Mesenchymal stem cell (in vitro differentiated cells and primary cell): ENCODE measurements around the gene MNAT1.
A peak's percentile ranks its signal among the peaks of the same experiment; 100 is the strongest.

ENCODE experiments used
- DNase-seq: peaks from one replicate; pipeline ENCODE4 v3.0.0-alpha.2; 2013
- H2AFZ ChIP-seq: one replicate; pipeline ENCODE4 v1.6.1; 2013; ENCODE audit warnings: low read depth, mild to moderate bottlenecking, control low read depth, inconsistent platforms, low read length, moderate library complexity
- H2AK5ac ChIP-seq: 2 replicates; pipeline ENCODE4 v1.6.1; 2013; ENCODE audit warnings: low read length, moderate library complexity, mild to moderate bottlenecking, inconsistent platforms; ENCODE audit not compliant: severe bottlenecking
- H2BK120ac ChIP-seq: one replicate; pipeline ENCODE4 v1.6.1; 2013; ENCODE audit warnings: low read depth, mild to moderate bottlenecking, inconsistent platforms, low read length, moderate library complexity
- H2BK12ac ChIP-seq, 2 experiments: one replicate each; pipeline ENCODE4 v1.6.1; 2013; ENCODE audit warnings: inconsistent platforms in 2 of 2, low read length in 2 of 2, mild to moderate bottlenecking in 2 of 2, moderate library complexity in 2 of 2, control low read depth in 1 of 2
- H2BK15ac ChIP-seq: one replicate; pipeline ENCODE4 v1.6.1; 2013; ENCODE audit warnings: mild to moderate bottlenecking, low read depth, inconsistent platforms; ENCODE audit not compliant: poor library complexity, severe bottlenecking
- H2BK5ac ChIP-seq: 2 replicates; pipeline ENCODE4 v1.6.1; 2013; ENCODE audit warnings: low read depth, mild to moderate bottlenecking, low read length, control low read depth, inconsistent platforms; ENCODE audit not compliant: poor library complexity, severe bottlenecking
- H3K14ac ChIP-seq, 2 experiments: one replicate each; pipeline ENCODE4 v1.6.1; 2013; ENCODE audit warnings: inconsistent platforms in 2 of 2, low read length in 2 of 2, control low read depth in 1 of 2, mild to moderate bottlenecking in 1 of 2, moderate library complexity in 1 of 2
- H3K18ac ChIP-seq, 2 experiments: one replicate each; pipeline ENCODE4 v1.6.1; 2013; ENCODE audit warnings: inconsistent platforms in 2 of 2, low read length in 2 of 2, control low read depth in 1 of 2, low read depth in 1 of 2, mild to moderate bottlenecking in 1 of 2
- H3K23ac ChIP-seq, 2 experiments: one replicate each; pipeline ENCODE4 v1.6.1; 2013; ENCODE audit warnings: inconsistent platforms in 2 of 2, low read length in 2 of 2, mild to moderate bottlenecking in 2 of 2, moderate library complexity in 2 of 2, control low read depth in 1 of 2
- H3K27ac ChIP-seq: 2 replicates; pipeline ENCODE4 v1.5.1; 2013; ENCODE audit warnings: mild to moderate bottlenecking, moderate library complexity, low read length, control low read depth, inconsistent platforms; ENCODE audit not compliant: poor library complexity, severe bottlenecking
- H3K27me3 ChIP-seq, 2 experiments: 2 replicates each; pipeline versions ENCODE4 v1.6.1 to v1.7.0; 2013; ENCODE audit warnings: low read length in 2 of 2, mild to moderate bottlenecking in 2 of 2, moderate library complexity in 2 of 2, control low read depth in 1 of 2, inconsistent platforms in 1 of 2; ENCODE audit not compliant: control insufficient read depth in 1 of 2, insufficient read depth in 1 of 2
- H3K36me3 ChIP-seq, 2 experiments: 2 replicates each; pipeline versions ENCODE4 v1.6.1 to v1.7.0; 2013; ENCODE audit warnings: low read length in 2 of 2, control low read depth in 1 of 2, inconsistent platforms in 1 of 2, low read depth in 1 of 2, mild to moderate bottlenecking in 1 of 2; ENCODE audit not compliant: insufficient read depth in 2 of 2, control insufficient read depth in 1 of 2
- H3K4ac ChIP-seq, 2 experiments: one replicate each; pipeline ENCODE4 v1.6.1; 2013; ENCODE audit warnings: inconsistent platforms in 2 of 2, low read length in 2 of 2, mild to moderate bottlenecking in 2 of 2, moderate library complexity in 2 of 2, control low read depth in 1 of 2, low read depth in 1 of 2
- H3K4me1 ChIP-seq: 2 replicates; pipeline ENCODE4 v1.6.1; 2013; ENCODE audit warnings: low read depth, low read length, control low read depth; ENCODE audit not compliant: control insufficient read depth, insufficient read depth
- H3K4me2 ChIP-seq: 2 replicates; pipeline ENCODE4 v1.6.1; 2013; ENCODE audit warnings: low read length, mild to moderate bottlenecking, inconsistent platforms; ENCODE audit not compliant: poor library complexity, severe bottlenecking
- H3K4me3 ChIP-seq, 2 experiments: 2 replicates each; pipeline versions ENCODE4 v1.5.1 to v1.7.0; 2013; ENCODE audit warnings: low read length in 2 of 2, mild to moderate bottlenecking in 2 of 2, control low read depth in 1 of 2, low read depth in 1 of 2; ENCODE audit not compliant: insufficient read depth in 1 of 2
- H3K79me1 ChIP-seq: replicated peaks from 2 replicates; pipeline ENCODE4 v1.6.1; 2013; ENCODE audit warnings: mild to moderate bottlenecking, control low read depth, low read length, inconsistent platforms; ENCODE audit not compliant: poor library complexity, severe bottlenecking
- H3K9ac ChIP-seq: 2 replicates; pipeline ENCODE4 v1.7.0; 2013; ENCODE audit warnings: mild to moderate bottlenecking, low read length, moderate library complexity
- H3K9me3 ChIP-seq: 2 replicates; pipeline ENCODE4 v1.7.0; 2013; ENCODE audit warnings: mild to moderate bottlenecking, low read length; ENCODE audit not compliant: control insufficient read depth
- H4K8ac ChIP-seq: one replicate; pipeline ENCODE4 v1.6.1; 2013; ENCODE audit warnings: inconsistent platforms, mild to moderate bottlenecking, low read length, moderate library complexity
- H4K91ac ChIP-seq: one replicate; pipeline ENCODE4 v1.6.1; 2013; ENCODE audit warnings: mild to moderate bottlenecking, low read length, inconsistent platforms
- WGBS: methylation state at CpG from one replicate; pipeline ENCODE4 v1.1.7; 2013; ENCODE audit warnings: mixed read lengths; 5-methylcytosine and 5-hydroxymethylcytosine counted together

The MNAT1 gene

GRCh38 chr14:60981633-60982455 lies 247.3 kb downstream of the MNAT1 start:
- H3K79me1 ChIP-seq = peaks cover 10% of the 10 kb centered on the region
- peak overlapping the region; percentile 71 for H2BK120ac ChIP-seq
- peak overlapping the region; percentile 99 for H3K9ac ChIP-seq
- peak overlapping the region; percentile 81 for H3K27ac ChIP-seq
- 3% methylated on average over 9 of the region's 12 CpGs for WGBS
- H2BK12ac ChIP-seq = peak overlapping the region in 1 of 2 experiments; percentile 38
- peak overlapping the region; percentile 14 for H4K91ac ChIP-seq
- no peak overlapping the region for H3K14ac ChIP-seq
- H3K18ac ChIP-seq = peak overlapping the region; percentile 29 to 91
- no peak overlapping the region for H2BK5ac ChIP-seq
- H2AFZ ChIP-seq = peak overlapping the region; percentile 11
- peak overlapping the region; percentile 73 to 96 for H3K4me3 ChIP-seq
- H3K27me3 ChIP-seq = no peaks in the 10 kb centered on the region
- peaks cover 4 to 57% of the 10 kb centered on the region in 2 experiments for H3K36me3 ChIP-seq
- no peaks in the 10 kb centered on the region for H3K9me3 ChIP-seq
- peak overlapping the region; percentile 91 for H4K8ac ChIP-seq
- no peak overlapping the region for H2AK5ac ChIP-seq
- no peak overlapping the region for H2BK15ac ChIP-seq
- peak overlapping the region in 1 of 2 experiments; percentile 81 for H3K4ac ChIP-seq
- H3K4me1 ChIP-seq = peaks cover 3% of the 10 kb centered on the region
- H3K4me2 ChIP-seq = peak overlapping the region; percentile 87
- H3K23ac ChIP-seq = no peak overlapping the region
- peak; percentile 88 for DNase-seq

- WGBS = no CpG with 5 or more reads among the region's 1 CpG
- no peak overlapping the region for H3K4ac ChIP-seq
These were observed 249.6 kb downstream of the MNAT1 start for GRCh38 chr14:60984196-60984595.

GRCh38 chr14:60986500-60986899 lies 251.9 kb downstream of the MNAT1 start:
- peaks cover 6% of the 10 kb centered on the region for H3K4me1 ChIP-seq
- no peak overlapping the region for H3K9ac ChIP-seq
- H2BK120ac ChIP-seq = no peak overlapping the region
- no peak overlapping the region for H3K14ac ChIP-seq
- H3K4me2 ChIP-seq = no peak overlapping the region
- no peak overlapping the region for H3K27ac ChIP-seq
- no peak for DNase-seq
- H2AK5ac ChIP-seq = no peak overlapping the region
- no peak overlapping the region for H3K18ac ChIP-seq
- peaks cover 17% of the 10 kb centered on the region for H3K79me1 ChIP-seq
- H3K36me3 ChIP-seq = peaks cover 12 to 79% of the 10 kb centered on the region in 2 experiments
- no peak overlapping the region for H2BK15ac ChIP-seq
- H3K23ac ChIP-seq = no peak overlapping the region
- WGBS = 100% methylated on average over 1 of the region's 2 CpGs
- no peak overlapping the region for H4K91ac ChIP-seq
- H4K8ac ChIP-seq = no peak overlapping the region
- no peak overlapping the region for H2BK12ac ChIP-seq
- no peaks in the 10 kb centered on the region for H3K27me3 ChIP-seq
- H3K4ac ChIP-seq = no peak overlapping the region
- H2AFZ ChIP-seq = no peak overlapping the region
- no peak overlapping the region for H2BK5ac ChIP-seq
- no peaks in the 10 kb centered on the region for H3K9me3 ChIP-seq
- H3K4me3 ChIP-seq = no peak overlapping the region

More at GRCh38 chr14:60984196-60984595, 249.6 kb downstream of the MNAT1 start:
- H3K9me3 ChIP-seq = no peaks in the 10 kb centered on the region
- H2BK5ac ChIP-seq = no peak overlapping the region
- H3K79me1 ChIP-seq = peaks cover 13% of the 10 kb centered on the region
- no peak overlapping the region for H4K8ac ChIP-seq
- no peak overlapping the region for H2AFZ ChIP-seq
- peaks cover 3% of the 10 kb centered on the region for H3K4me1 ChIP-seq
- H3K27me3 ChIP-seq = no peaks in the 10 kb centered on the region
- no peak overlapping the region for H2BK15ac ChIP-seq
- no peak overlapping the region for H3K23ac ChIP-seq
- H3K27ac ChIP-seq = no peak overlapping the region
- no peak overlapping the region for H3K14ac ChIP-seq
- no peak overlapping the region for H2AK5ac ChIP-seq
- no peak for DNase-seq
- no peak overlapping the region for H3K18ac ChIP-seq
- H3K4me3 ChIP-seq = no peak overlapping the region
- H3K36me3 ChIP-seq = peaks cover 8 to 68% of the 10 kb centered on the region in 2 experiments
- no peak overlapping the region for H2BK12ac ChIP-seq
- H3K9ac ChIP-seq = peak overlapping the region; percentile 1
- H2BK120ac ChIP-seq = no peak overlapping the region
- no peak overlapping the region for H3K4me2 ChIP-seq
- H4K91ac ChIP-seq = no peak overlapping the region

DNA sequence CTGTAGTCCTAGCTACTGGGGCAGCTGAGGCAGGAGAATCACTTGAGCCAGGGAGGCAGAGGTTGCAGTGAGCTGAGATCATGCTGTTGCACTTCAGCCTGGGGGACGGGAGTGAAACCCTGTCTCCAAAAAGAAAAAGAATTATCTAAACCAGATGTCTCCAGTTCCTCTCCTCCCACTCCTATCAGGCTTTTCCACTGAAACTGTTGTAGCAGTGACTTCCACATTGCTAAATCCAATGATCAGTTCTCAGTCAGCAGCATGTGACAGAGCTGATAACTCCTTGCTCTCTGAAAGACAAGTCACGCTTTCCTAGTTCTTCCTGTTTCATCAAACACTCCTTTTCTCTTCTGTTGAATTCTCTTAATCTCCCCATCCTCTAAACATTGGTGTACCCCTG lies 255.0 kb downstream of the MNAT1 start:
- H3K23ac ChIP-seq = no peak overlapping the region

More for the DNA sequence above, 255.0 kb downstream of the MNAT1 start:
- peaks cover 4% of the 10 kb centered on the region for H3K4me1 ChIP-seq
- no peak overlapping the region for H4K8ac ChIP-seq
- 99% methylated on average over 2 of the region's 2 CpGs for WGBS
- no peak overlapping the region for H3K4ac ChIP-seq
- H2AFZ ChIP-seq = no peak overlapping the region
- peaks cover 23 to 88% of the 10 kb centered on the region in 2 experiments for H3K36me3 ChIP-seq
- peaks cover 24% of the 10 kb centered on the region for H3K79me1 ChIP-seq
- no peak overlapping the region for H3K14ac ChIP-seq
- H2BK15ac ChIP-seq = no peak overlapping the region
- no peak overlapping the region for H3K4me3 ChIP-seq
- H3K27me3 ChIP-seq = no peaks in the 10 kb centered on the region
- no peak overlapping the region for H2BK120ac ChIP-seq
- no peak overlapping the region for H3K27ac ChIP-seq
- H3K9ac ChIP-seq = peak overlapping the region; percentile 78
- H3K18ac ChIP-seq = no peak overlapping the region
- no peak overlapping the region for H4K91ac ChIP-seq
- no peak overlapping the region for H2BK5ac ChIP-seq
- H3K4me2 ChIP-seq = no peak overlapping the region
- no peak overlapping the region for H2BK12ac ChIP-seq
- no peak for DNase-seq
- no peaks in the 10 kb centered on the region for H3K9me3 ChIP-seq
- no peak overlapping the region for H2AK5ac ChIP-seq
